HepG2 (cell line): ENCODE data around the gene RPRD2. TPM values are rescaled to one million over a fixed set of nuclear protein-coding genes. Genes with fewer than 3 reads are reported as not detected.

Source experiments
- ATF2 ChIP-seq: sonication (generic); formaldehyde crosslinking; IDR thresholded peaks from 2 replicates; pipeline ENCODE4 v1.4.0; 2020; ENCODE audit warnings: missing genetic modification reagents
- BCL6 ChIP-seq: IDR thresholded peaks from 2 replicates; pipeline ENCODE4 v1.6.1; 2016; ENCODE audit warnings: missing genetic modification reagents, missing compliant biosample characterization
- DZIP1 ChIP-seq: sonication (generic); formaldehyde crosslinking; IDR thresholded peaks from 2 replicates; pipeline ENCODE4 v1.5.0; 2020; ENCODE audit warnings: mild to moderate bottlenecking, missing genetic modification reagents
- FOXP1 ChIP-seq, 2 experiments: fragments of 450-650 bp in 1 of 2; IDR thresholded peaks; 2 replicates each; pipeline ENCODE4 v1.6.1; 2017 to 2018; ENCODE audit warnings: antibody characterized with exemption in 1 of 2
- HIC2 ChIP-seq: sonication (generic); formaldehyde crosslinking; IDR thresholded peaks from 2 replicates; pipeline ENCODE4 v1.9.0; 2022; ENCODE audit warnings: low read depth, missing genetic modification reagents
- MLX ChIP-seq: IDR thresholded peaks from 2 replicates; pipeline ENCODE4 v1.6.1; 2016
- SALL1 ChIP-seq: sonication (generic); formaldehyde crosslinking; IDR thresholded peaks from 2 replicates; pipeline ENCODE4 v1.8.0; 2022; ENCODE audit warnings: mild to moderate bottlenecking, missing genetic modification reagents
- SNAI1 ChIP-seq: sonication (generic); formaldehyde crosslinking; IDR thresholded peaks from 2 replicates; pipeline ENCODE4 v1.5.0; 2020; ENCODE audit warnings: mild to moderate bottlenecking, missing genetic modification reagents, borderline replicate concordance
- SSRP1 ChIP-seq: IDR thresholded peaks from 2 replicates; pipeline ENCODE4 v1.6.1; 2016; ENCODE audit warnings: control low read depth
- TCF7 ChIP-seq: sonication (generic); IDR thresholded peaks from 2 replicates; pipeline ENCODE4 v1.6.1; 2016; ENCODE audit warnings: antibody characterized with exemption, low read depth
- ZBTB43 ChIP-seq: sonication (generic); formaldehyde crosslinking; conservative IDR thresholded peaks from 2 replicates; pipeline ENCODE4 v1.4.0; 2020; ENCODE audit warnings: missing genetic modification reagents
- ZNF235 ChIP-seq: sonication (generic); formaldehyde crosslinking; IDR thresholded peaks from 2 replicates; pipeline ENCODE4 v1.8.1; 2023; ENCODE audit warnings: mild to moderate bottlenecking, missing genetic modification reagents, borderline replicate concordance
- ZNF275 ChIP-seq: sonication (generic); formaldehyde crosslinking; IDR thresholded peaks from 2 replicates; pipeline ENCODE4 v1.8.0; 2022; ENCODE audit warnings: missing genetic modification reagents, mild to moderate bottlenecking, inconsistent platforms, borderline replicate concordance
- ZNF276 ChIP-seq: sonication (generic); formaldehyde crosslinking; IDR thresholded peaks from 2 replicates; pipeline ENCODE4 v1.4.0; 2020; ENCODE audit warnings: mild to moderate bottlenecking, low read depth, missing genetic modification reagents
- ZNF30 ChIP-seq: sonication (generic); formaldehyde crosslinking; IDR thresholded peaks from 2 replicates; pipeline ENCODE4 v1.5.0; 2020; ENCODE audit warnings: mild to moderate bottlenecking, missing genetic modification reagents
- ZNF629 ChIP-seq: sonication (generic); formaldehyde crosslinking; conservative IDR thresholded peaks from 2 replicates; pipeline ENCODE4 v1.5.0; 2020; ENCODE audit warnings: missing genetic modification reagents
- ZNF674 ChIP-seq: sonication (generic); formaldehyde crosslinking; IDR thresholded peaks from 2 replicates; pipeline ENCODE4 v1.5.0; 2020; ENCODE audit warnings: low read depth, mild to moderate bottlenecking, missing genetic modification reagents
- polyA plus RNA-seq, 8 experiments: library from polyadenylated mRNA; depleted of rRNA in 3 of 8; stranded (reverse) in 7 of 8; unstranded in 1 of 8; fragments of >200 nt; fragmentation: Illumina TruSeq in 4 of 8; extraction: Trizol in 4 of 8; gene quantifications; 2 replicates each; pipeline versions ENCODE4 v1.2.1 to v1.2.3, GENCODE V29; 2011 to 2016; ENCODE audit warnings: low read depth in 4 of 8, missing spikeins in 1 of 8, mixed read lengths in 1 of 8; ENCODE audit not compliant: insufficient read depth in 1 of 8
- total RNA-seq, 5 experiments: library from RNA; depleted of rRNA; stranded (reverse); fragments of >200 nt; fragmentation: Illumina TruSeq; extraction: Trizol; gene quantifications; 2 replicates each; pipeline ENCODE4 v1.2.3, GENCODE V29; 2016; ENCODE audit warnings: low read depth in 1 of 5

Gene RPRD2
- total and polyA plus RNA-seq, 2 of the 13 experiments (the other 11 are each of a cell fraction or from before 2014, with no cell fraction given) = 8.0 to 8.9 TPM

- TF ChIP-seq ZNF276 (CRISPR knock-in tag) (no peak), SNAI1 (CRISPR knock-in tag) (no peak), DZIP1 (CRISPR knock-in tag) (no peak), ZNF235 (CRISPR knock-in tag) (no peak), ZNF674 (CRISPR knock-in tag) (no peak), BCL6 (CRISPR knock-in tag) (0 out of 2 replicates have a peak, but pooled peaks have one; percentile 36), TCF7 (no peak), FOXP1 (IDR thresholded peaks at IDR 0.05) (no peak), FOXP1 (CRISPR knock-in tag; IDR thresholded peaks at IDR 0.05) (peak; percentile 53; the same call in 1 of the 2 replicates), ZBTB43 (CRISPR knock-in tag) (no peak), HIC2 (CRISPR knock-in tag) (no peak), SALL1 (CRISPR knock-in tag) (no peak), MLX (CRISPR knock-in tag) (no peak), ZNF629 (CRISPR knock-in tag) (no peak), ZNF275 (no peak), SSRP1 (CRISPR knock-in tag) (no peak), ATF2 (CRISPR knock-in tag) (no peak), ZNF30 (CRISPR knock-in tag) (no peak)
Observed at GRCh38 chr1:150405660-150406059, 41.7 kb downstream of the RPRD2 start (continued).
